Kidney (tissue), 14 donors: Measurements from ENCODE around the gene TRAPPC3L. TPM values are rescaled to one million over a fixed set of nuclear protein-coding genes. Genes with fewer than 3 reads are reported as not detected.

Source experiments
- DNase-seq, 5 donors: peaks; one replicate each; pipeline ENCODE4 v3.0.0-alpha.2; 2013 to 2020
- FAIRE-seq: peaks from 2 replicates; lab custom pipeline; 2012; peaks lifted over from hg19 to GRCh38; lab: Jason Lieb, UNC
- H3K27ac ChIP-seq, 2 donors: one replicate each; pipeline ENCODE4 v1.7.0; 2013; ENCODE audit warnings: low read depth in 2 of 2, low read length in 2 of 2, inconsistent platforms in 1 of 2
- H3K27me3 ChIP-seq: one replicate; pipeline ENCODE4 v1.7.1; 2013; ENCODE audit warnings: low read length, inconsistent platforms; ENCODE audit not compliant: control insufficient read depth, insufficient read depth
- H3K36me3 ChIP-seq, 3 donors: one replicate each; pipeline versions ENCODE4 v1.7.0 to v1.7.1; 2013; ENCODE audit warnings: low read length in 3 of 3, control low read depth in 1 of 3, inconsistent platforms in 1 of 3; ENCODE audit not compliant: insufficient read depth in 3 of 3, control insufficient read depth in 2 of 3
- H3K4me1 ChIP-seq, 3 donors: one replicate each; pipeline versions ENCODE4 v1.7.0 to v1.7.1; 2013; ENCODE audit warnings: low read length in 3 of 3, inconsistent platforms in 1 of 3, low read depth in 1 of 3; ENCODE audit not compliant: control insufficient read depth in 2 of 3, insufficient read depth in 2 of 3
- H3K4me3 ChIP-seq, 3 donors: one replicate each; pipeline versions ENCODE4 v1.7.0 to v1.8.1; 2013; ENCODE audit warnings: low read length in 3 of 3, control low read depth in 1 of 3, inconsistent platforms in 1 of 3
- H3K9ac ChIP-seq, 3 donors: one replicate each; pipeline versions ENCODE4 v1.7.0 to v1.7.1; 2013; ENCODE audit warnings: low read length in 3 of 3, control low read depth in 1 of 3, inconsistent platforms in 1 of 3
- H3K9me3 ChIP-seq, 3 donors: one replicate each; pipeline versions ENCODE4 v1.7.0 to v1.7.1; 2013; ENCODE audit warnings: low read length in 3 of 3, control low read depth in 1 of 3, inconsistent platforms in 1 of 3; ENCODE audit not compliant: control insufficient read depth in 2 of 3, insufficient read depth in 1 of 3
- CTCF ChIP-seq: IDR thresholded peaks from 3 replicates; pipeline ENCODE4 v1.5.1; 2012; ENCODE audit warnings: mild to moderate bottlenecking, moderate library complexity, borderline replicate concordance; ENCODE audit not compliant: insufficient read depth; ENCODE audit errors: extremely low read depth
- intact Hi-C: fragments of 100-400 bp; cut with DNase I; formaldehyde crosslinking; loops from one replicate; pipeline ENCODE4 v1.11.1; 2022
- polyA plus RNA-seq: library from polyadenylated mRNA; stranded (reverse); fragments of 350-450 nt; fragmentation: Illumina TruSeq; extraction: RNeasy Lipid Tissue Mini Kit (QIAGEN cat#74804); gene quantifications from one replicate; pipeline ENCODE4 v1.2.3, GENCODE V29; 2014; ENCODE audit warnings: low read depth, low replicate concordance; ENCODE audit not compliant: insufficient read depth
- total RNA-seq: library from RNA; stranded (reverse); fragmentation: NEBNext Ultra II Directional; extraction: Animal tissue kit (Norgen Biotek cat#: 25700); gene quantifications from one replicate; pipeline ENCODE4 v1.2.1, GENCODE V29; 2021
- donor health status: control.
- donor health status: control.
- donor health status: control.
- donor health status: control.
- donor health status: control.
- donor health status: DM: yes; HTN: yes; CAD: no.
- donor health status: Normal renal cell carcinoma (clear cell type).

The TRAPPC3L gene
- total and polyA plus RNA-seq, 2 donors from 2014 or later, result not detected

- DNase-seq (no peak), FAIRE-seq (no peak)
- no peak overlapping the region for H3K9ac ChIP-seq
- H3K27me3 ChIP-seq, result no peaks in the 10 kb centered on the region
- H3K4me3 ChIP-seq, result no peak overlapping the region
- TF ChIP-seq CTCF, result no peak
- intact Hi-C loops, result no loop called here
- H3K9me3 ChIP-seq, result no peaks in the 10 kb centered on the region
- H3K36me3 ChIP-seq, result no peaks in the 10 kb centered on the region
- no peaks in the 10 kb centered on the region for H3K4me1 ChIP-seq
- no peak overlapping the region for H3K27ac ChIP-seq
Observed at GRCh38 chr6:116468293-116468692, 77.2 kb downstream of the TRAPPC3L start.

GRCh38 chr6:116467514-116467913 is 78.0 kb downstream of the TRAPPC3L start:
- DNase-seq, result no peak
- Histone ChIP-seq H3K36me3 (no peaks in the 10 kb centered on the region), H3K4me3 (no peak overlapping the region), H3K4me1 (no peaks in the 10 kb centered on the region), H3K9ac (no peak overlapping the region), H3K27ac (no peak overlapping the region), H3K27me3 (no peaks in the 10 kb centered on the region), H3K9me3 (no peaks in the 10 kb centered on the region)
- intact Hi-C loops, result no loop called here
- no peak for FAIRE-seq
- no peak for TF ChIP-seq CTCF

- Histone ChIP-seq H3K27me3 (no peaks in the 10 kb centered on the region), H3K27ac (no peak overlapping the region), H3K4me1 (no peaks in the 10 kb centered on the region), H3K9ac (no peak overlapping the region), H3K36me3 (no peaks in the 10 kb centered on the region), H3K9me3 (no peaks in the 10 kb centered on the region), H3K4me3 (no peak overlapping the region)
- DNase-seq (no peak), FAIRE-seq (no peak)
- no peak for TF ChIP-seq CTCF
- intact Hi-C loops, result no loop called here
Observed at GRCh38 chr6:116467096-116467495, 78.4 kb downstream of the TRAPPC3L start.

- Histone ChIP-seq H3K27me3 (no peaks in the 10 kb centered on the region), H3K9me3 (no peaks in the 10 kb centered on the region), H3K9ac (no peak overlapping the region), H3K4me1 (no peaks in the 10 kb centered on the region), H3K27ac (no peak overlapping the region), H3K4me3 (no peak overlapping the region), H3K36me3 (no peaks in the 10 kb centered on the region)
- FAIRE-seq (no peak), DNase-seq (peak in 1 of 5 donors; percentile 46)
- TF ChIP-seq CTCF, result no peak
- intact Hi-C loops, result no loop called here
Observed at GRCh38 chr6:116465246-116465645, 80.2 kb downstream of the TRAPPC3L start.
